Naive thymus-derived CD4-positive, alpha-beta T cell (primary cell): ENCODE data around the gene PPP1R1B. TPM values are rescaled to one million over a fixed set of nuclear protein-coding genes. Genes with fewer than 3 reads are reported as not detected.

Experiments used
- ATAC-seq: fragments of 150-1000 bp; cut with Tn5 transposase; 2 replicates; pipeline ENCODE4 v1.10.0; 2021; ENCODE audit warnings: mild to moderate bottlenecking, moderate library complexity
- CTCF ChIA-PET: fragments of 350-600 bp; sonication (Branson Sonifier 250); formaldehyde crosslinking; loops from one replicate; lab custom pipeline; 2021; ENCODE audit warnings: antibody characterized with exemption; lab: Charles Lee
- POLR2A ChIA-PET: fragments of 350-600 bp; sonication (Branson Sonifier 250); formaldehyde crosslinking; loops from one replicate; lab custom pipeline; 2021; ENCODE audit warnings: antibody characterized with exemption, inconsistent platforms; lab: Charles Lee
- DNase-seq, 9 donors: peaks; one replicate each; pipeline versions ENCODE4 v3.0.0 to v3.0.0-alpha.2; 2020 to 2022; ENCODE audit warnings: mixed read lengths in 1 of 9
- H3K27ac ChIP-seq: one replicate; pipeline ENCODE4 v1.7.0; 2013; ENCODE audit warnings: mild to moderate bottlenecking, low read depth, low read length, moderate library complexity
- H3K27me3 ChIP-seq, 2 donors: one replicate each; pipeline ENCODE4 v1.7.0; 2013; ENCODE audit warnings: low read length in 2 of 2, mild to moderate bottlenecking in 2 of 2, moderate library complexity in 2 of 2; ENCODE audit not compliant: control insufficient read depth in 2 of 2, insufficient read depth in 2 of 2
- H3K36me3 ChIP-seq, 3 experiments: 1 replicate in 2 of 3; 2 replicates in 1 of 3; pipeline ENCODE4 v1.7.0; 2013; ENCODE audit warnings: low read length in 3 of 3, mild to moderate bottlenecking in 3 of 3, moderate library complexity in 1 of 3; ENCODE audit not compliant: insufficient read depth in 3 of 3, control insufficient read depth in 2 of 3
- H3K4me1 ChIP-seq, 2 donors: one replicate each; pipeline ENCODE4 v1.7.0; 2013; ENCODE audit warnings: low read length in 2 of 2, mild to moderate bottlenecking in 2 of 2, moderate library complexity in 1 of 2; ENCODE audit not compliant: control insufficient read depth in 2 of 2, insufficient read depth in 2 of 2
- H3K4me3 ChIP-seq: 2 replicates; pipeline ENCODE4 v1.7.0; 2013; ENCODE audit warnings: mild to moderate bottlenecking, low read length
- H3K9me3 ChIP-seq, 3 experiments: 1 replicate in 2 of 3; 2 replicates in 1 of 3; pipeline ENCODE4 v1.7.0; 2013; ENCODE audit warnings: low read length in 3 of 3; ENCODE audit not compliant: control insufficient read depth in 2 of 3
- H3K27ac Mint-ChIP-seq, 9 donors: one replicate each; pipeline ENCODE4 v1.8.0; 2020 to 2022; ENCODE audit warnings: mixed read lengths in 9 of 9, mild to moderate bottlenecking in 8 of 9, moderate library complexity in 5 of 9, inconsistent platforms in 2 of 9
- H3K27me3 Mint-ChIP-seq, 5 donors: one replicate each; pipeline ENCODE4 v1.8.0; 2021 to 2022; ENCODE audit warnings: mixed read lengths in 5 of 5, mild to moderate bottlenecking in 1 of 5
- H3K36me3 Mint-ChIP-seq, 5 donors: one replicate each; pipeline ENCODE4 v1.8.0; 2020 to 2022; ENCODE audit warnings: mixed read lengths in 5 of 5, mild to moderate bottlenecking in 3 of 5, inconsistent platforms in 1 of 5
- H3K4me1 Mint-ChIP-seq, 7 donors: one replicate each; pipeline ENCODE4 v1.8.0; 2020 to 2022; ENCODE audit warnings: mixed read lengths in 7 of 7, mild to moderate bottlenecking in 3 of 7, inconsistent platforms in 1 of 7
- H3K4me3 Mint-ChIP-seq, 10 donors: one replicate each; pipeline ENCODE4 v1.8.0; 2020 to 2022; ENCODE audit warnings: mild to moderate bottlenecking in 10 of 10, mixed read lengths in 10 of 10, moderate library complexity in 6 of 10, inconsistent platforms in 2 of 10
- H3K9me3 Mint-ChIP-seq, 11 donors: one replicate each; pipeline ENCODE4 v1.8.0; 2020 to 2022; ENCODE audit warnings: mixed read lengths in 11 of 11, mild to moderate bottlenecking in 4 of 11, inconsistent platforms in 1 of 11, moderate library complexity in 1 of 11
- intact Hi-C, 2 donors: fragments of 100-400 bp; cut with micrococcal nuclease; formaldehyde crosslinking; loops; one replicate each; pipeline ENCODE4 v1.15.1; 2023
- polyA plus RNA-seq, 2 donors: library from polyadenylated mRNA; unstranded; fragments of 300-500 nt; fragmentation: Illumina TruSeq; gene quantifications; one replicate each; pipeline ENCODE4 v1.2.3, GENCODE V29; 2021
- total RNA-seq, 6 experiments: library from RNA in 5 of 6; stranded (reverse) in 5 of 6; gene quantifications; 1 replicate in 5 of 6; 2 replicates in 1 of 6; pipeline ENCODE4 v1.2.3 and lab custom pipeline; 2021 to 2026

The PPP1R1B gene
- total and polyA plus RNA-seq, 7 experiments from 2014 or later = not detected

DNA sequence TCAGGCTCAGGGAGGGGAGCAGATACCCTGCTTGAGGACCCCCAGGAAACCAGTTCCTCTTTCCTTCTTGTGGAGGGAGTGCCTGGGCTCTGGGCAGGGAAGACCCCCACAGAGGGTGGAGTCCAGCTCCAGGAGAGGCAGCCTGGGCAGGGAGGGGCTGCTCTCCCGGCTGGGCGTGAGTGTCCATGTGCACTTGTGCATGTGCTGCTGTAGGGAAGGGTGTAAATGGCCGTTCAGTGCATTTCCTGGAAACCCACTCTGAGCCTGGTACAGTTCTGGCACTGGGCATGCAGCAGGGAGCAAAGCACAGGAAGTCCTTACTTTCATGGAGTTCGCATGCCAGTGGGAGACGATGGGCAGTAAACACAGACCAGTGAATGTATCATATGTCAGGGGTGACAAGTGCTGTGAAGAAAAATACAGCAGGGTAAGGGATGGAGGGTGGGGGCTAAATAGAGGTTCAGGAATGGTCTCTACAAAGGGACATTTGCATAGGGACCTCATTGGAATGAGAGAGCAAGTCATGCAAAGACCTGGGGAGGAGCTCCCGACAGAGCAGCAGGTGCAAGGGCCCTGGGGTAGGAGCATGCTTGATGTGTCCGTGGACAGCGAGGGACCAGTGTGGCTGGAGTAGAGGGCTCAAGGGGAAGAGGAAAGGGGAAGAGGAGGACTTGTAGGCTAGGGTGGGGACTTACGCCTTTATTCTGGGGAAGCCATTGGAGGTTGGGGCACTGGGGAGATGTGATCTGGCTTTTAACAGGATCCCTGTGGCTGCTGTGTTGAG is 15.7 kb downstream of the PPP1R1B start:
- POLR2A ChIA-PET = no interaction called here
- H3K27ac Mint-ChIP-seq = peak overlapping the region in 8 of 9 donors; percentile 7 to 68 (median 36)
- H3K36me3 Mint-ChIP-seq = peaks cover 0 to 7% (median 0%) of the 10 kb centered on the region in 5 donors
- DNase-seq = no peak
- H3K9me3 ChIP-seq = no peaks in the 10 kb centered on the region
- peaks cover 0 to 13% (median 0%) of the 10 kb centered on the region in 3 experiments for H3K36me3 ChIP-seq
- H3K4me1 Mint-ChIP-seq = peaks cover 60 to 89% (median 77%) of the 10 kb centered on the region in 7 donors
- CTCF ChIA-PET = interaction anchor here (1.0 to 2.4 kb wide), 4 partner anchors 8 to 21 kb away, joined by 3 to 15 read pairs (median 4); no protein-coding TSS in a partner anchor
- H3K4me3 ChIP-seq = no peak overlapping the region
- no peaks in the 10 kb centered on the region for H3K27me3 ChIP-seq
- H3K27me3 Mint-ChIP-seq = no peaks in the 10 kb centered on the region
- ATAC-seq = no peak
- intact Hi-C loops = no loop called here
- H3K4me1 ChIP-seq = peaks cover 35 to 50% of the 10 kb centered on the region in 2 donors
- H3K27ac ChIP-seq = no peak overlapping the region
- peak overlapping the region in 3 of 10 donors; percentile 2 to 60 (median 53) for H3K4me3 Mint-ChIP-seq
- H3K9me3 Mint-ChIP-seq = no peaks in the 10 kb centered on the region

DNA sequence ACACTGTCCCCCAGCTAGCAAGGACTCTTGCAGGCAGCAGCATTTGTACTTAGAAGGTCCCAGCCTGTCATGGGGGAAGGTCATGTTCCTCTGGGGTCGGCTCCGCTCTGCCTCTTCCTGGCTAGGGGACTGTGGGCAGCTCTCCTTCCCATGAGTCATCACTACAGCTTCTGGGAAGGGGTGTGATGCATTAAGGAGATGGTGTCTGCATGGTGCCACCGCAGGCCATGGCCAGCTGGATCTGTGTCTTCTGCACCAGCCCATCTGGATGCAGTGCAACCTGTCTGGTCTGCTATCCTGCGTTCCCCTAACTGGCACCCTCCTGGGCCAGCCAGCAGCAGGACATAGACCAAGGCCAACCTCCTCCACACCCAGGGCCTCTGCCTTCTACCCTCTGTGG is 16.5 kb downstream of the PPP1R1B start:
- intact Hi-C loops = no loop called here
- Histone ChIP-seq H3K4me1 (peaks cover 29 to 46% of the 10 kb centered on the region in 2 donors), H3K9me3 (no peaks in the 10 kb centered on the region), H3K27ac (no peak overlapping the region), H3K36me3 (peaks cover 0 to 15% (median 0%) of the 10 kb centered on the region in 3 experiments), H3K4me3 (no peak overlapping the region), H3K27me3 (no peaks in the 10 kb centered on the region)
- Mint-ChIP-seq H3K4me3 (peak overlapping the region in 3 of 10 donors; percentile 2 to 13 (median 8)), H3K27me3 (no peaks in the 10 kb centered on the region), H3K4me1 (peaks cover 52 to 84% (median 69%) of the 10 kb centered on the region in 7 donors), H3K27ac (peak overlapping the region in 4 of 9 donors; percentile 19 to 55 (median 38)), H3K9me3 (no peaks in the 10 kb centered on the region), H3K36me3 (peaks cover 0 to 7% (median 0%) of the 10 kb centered on the region in 5 donors)
- POLR2A ChIA-PET = no interaction called here
- no peak for ATAC-seq
- CTCF ChIA-PET = interaction anchor here (0.6 to 1.5 kb wide), 4 partner anchors 9 to 22 kb away, joined by 3 to 5 read pairs (median 4); no protein-coding TSS in a partner anchor
- no peak for DNase-seq

DNA sequence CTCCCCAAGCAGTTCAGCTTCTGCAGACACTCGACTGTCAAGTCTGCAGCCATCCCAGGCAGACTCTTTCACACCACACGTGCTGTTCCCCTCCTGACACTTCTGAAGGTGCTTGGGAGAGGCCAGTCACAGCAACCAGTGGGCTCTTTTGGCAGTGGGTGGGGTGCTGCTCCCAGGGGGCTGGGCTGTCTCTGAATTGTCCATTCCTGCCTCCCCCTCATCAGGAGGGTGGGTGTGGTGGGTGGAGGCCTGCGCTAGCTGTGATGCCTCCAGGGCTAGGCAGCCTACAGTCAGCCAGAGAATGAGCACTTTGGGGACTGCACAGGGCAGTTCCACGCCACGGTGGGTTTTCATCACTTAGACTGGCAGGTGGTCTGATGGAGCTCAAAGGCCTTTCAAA is 20.5 kb downstream of the PPP1R1B start:
- no peaks in the 10 kb centered on the region for H3K27me3 ChIP-seq
- no peak for ATAC-seq
- POLR2A ChIA-PET = interaction anchor here (0.9 to 1.4 kb wide), 2 partner anchors 9 to 10 kb away, joined by 3 to 4 read pairs; no protein-coding TSS in a partner anchor
- H3K9me3 ChIP-seq = no peaks in the 10 kb centered on the region
- no peak overlapping the region for H3K4me3 ChIP-seq
- no peak overlapping the region for H3K27ac ChIP-seq
- Mint-ChIP-seq H3K27me3 (no peaks in the 10 kb centered on the region), H3K9me3 (no peaks in the 10 kb centered on the region), H3K27ac (peak overlapping the region in 3 of 9 donors; percentile 33 to 57 (median 41)), H3K4me3 (no peak overlapping the region), H3K4me1 (peaks cover 30 to 78% (median 60%) of the 10 kb centered on the region in 7 donors), H3K36me3 (peaks cover 0 to 12% (median 0%) of the 10 kb centered on the region in 5 donors)
- no peak for DNase-seq
- H3K4me1 ChIP-seq = peaks cover under 1 to 17% of the 10 kb centered on the region in 2 donors
- CTCF ChIA-PET = interaction anchor here (0.8 to 1.3 kb wide), 2 partner anchors 15 to 24 kb away, joined by 3 read pairs; no protein-coding TSS in a partner anchor
- intact Hi-C loops = no loop called here
- H3K36me3 ChIP-seq = peaks cover 0 to 20% (median 0%) of the 10 kb centered on the region in 3 experiments

DNA sequence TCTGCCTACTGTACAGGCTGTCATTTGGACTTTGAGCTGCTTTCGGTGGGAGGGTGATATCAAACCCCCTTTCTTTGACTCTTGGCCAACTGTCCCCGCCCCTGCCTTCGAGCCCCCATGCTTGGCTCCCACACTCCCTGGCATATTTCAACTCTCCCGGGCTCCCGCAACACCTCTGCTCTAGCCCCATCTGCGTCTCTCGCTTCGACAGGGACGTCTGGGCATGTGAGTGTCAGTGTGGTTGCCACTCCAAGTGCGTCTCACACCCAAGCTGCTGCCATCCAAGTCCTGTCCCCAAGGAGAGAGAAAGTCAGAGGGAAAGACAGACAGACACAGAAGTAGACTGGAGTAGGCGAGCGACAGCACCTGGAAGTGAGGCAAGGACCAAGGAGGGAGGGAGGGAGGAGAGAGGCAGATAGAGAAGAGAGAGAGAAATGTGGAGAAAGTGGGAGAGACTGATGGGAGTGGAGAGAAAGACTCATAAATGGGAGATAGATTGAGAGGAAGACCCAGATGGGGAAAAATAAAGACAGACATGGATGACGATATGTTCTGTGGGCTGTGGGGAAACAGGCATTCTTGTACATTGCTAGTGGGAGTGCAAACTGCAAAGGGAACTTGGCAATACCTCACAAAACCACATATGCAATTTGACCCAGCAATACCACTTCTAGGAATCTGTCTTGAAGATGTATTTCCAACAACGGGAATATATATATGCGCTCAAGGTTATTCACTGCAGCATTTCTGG is 22.0 kb downstream of the PPP1R1B start:
- no peaks in the 10 kb centered on the region for H3K27me3 ChIP-seq
- no peaks in the 10 kb centered on the region for H3K27me3 Mint-ChIP-seq
- peaks cover 4 to 5% of the 10 kb centered on the region in 2 donors for H3K4me1 ChIP-seq
- H3K4me3 ChIP-seq = no peak overlapping the region
- no peaks in the 10 kb centered on the region for H3K9me3 Mint-ChIP-seq
- H3K36me3 Mint-ChIP-seq = peaks cover 0 to 12% (median 0%) of the 10 kb centered on the region in 5 donors
- ATAC-seq = no peak
- POLR2A ChIA-PET = interaction anchor here (0.7 to 1.4 kb wide), 3 partner anchors 9 to 277 kb away, joined by 3 read pairs; no protein-coding TSS in a partner anchor
- H3K4me3 Mint-ChIP-seq = no peak overlapping the region
- intact Hi-C loops = no loop called here
- no peaks in the 10 kb centered on the region for H3K9me3 ChIP-seq
- H3K27ac ChIP-seq = no peak overlapping the region
- CTCF ChIA-PET = interaction anchor here (1.3 to 1.5 kb wide), 2 partner anchors 14 to 17 kb away, joined by 3 to 4 read pairs; no protein-coding TSS in a partner anchor
- peak overlapping the region in 7 of 9 donors; percentile 9 to 70 (median 49) for H3K27ac Mint-ChIP-seq
- H3K4me1 Mint-ChIP-seq = peaks cover 21 to 74% (median 57%) of the 10 kb centered on the region in 7 donors
- peaks cover 0 to 24% (median 0%) of the 10 kb centered on the region in 3 experiments for H3K36me3 ChIP-seq
- DNase-seq = no peak

DNA sequence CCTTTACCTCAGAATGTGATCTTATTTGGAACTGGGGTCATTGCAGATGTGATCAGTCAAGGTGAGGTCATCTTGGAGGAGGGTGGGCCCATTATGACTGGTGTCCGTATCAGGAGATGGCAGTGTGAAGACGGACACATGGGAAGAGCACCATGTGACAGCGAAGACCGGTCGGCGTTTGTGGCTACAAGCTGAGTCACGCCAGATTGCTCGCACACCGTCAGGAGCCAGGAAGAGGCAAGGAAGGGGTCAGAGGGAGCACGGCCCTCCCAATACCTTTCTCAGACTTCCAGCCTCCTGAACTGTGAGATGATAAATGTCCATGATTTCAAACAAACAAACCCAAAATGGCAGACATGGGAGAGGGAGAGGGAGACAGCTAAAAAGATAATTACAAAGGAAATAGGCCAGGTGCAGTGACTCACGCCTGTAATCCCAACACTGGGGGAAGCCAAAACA is 23.4 kb downstream of the PPP1R1B start:
- H3K27ac Mint-ChIP-seq = peak overlapping the region in 8 of 9 donors; percentile 39 to 89 (median 72)
- POLR2A ChIA-PET = interaction anchor here (1.1 kb wide), 1 partner anchor 8 kb away, joined by 3 read pairs; no protein-coding TSS in a partner anchor
- DNase-seq (no peak), ATAC-seq (no peak)
- Histone ChIP-seq H3K4me1 (peaks cover 4 to 10% of the 10 kb centered on the region in 2 donors), H3K27ac (no peak overlapping the region), H3K27me3 (no peaks in the 10 kb centered on the region), H3K36me3 (peaks cover 0 to 27% (median 0%) of the 10 kb centered on the region in 3 experiments), H3K4me3 (no peak overlapping the region), H3K9me3 (no peaks in the 10 kb centered on the region)
- no peaks in the 10 kb centered on the region for H3K9me3 Mint-ChIP-seq
- H3K4me3 Mint-ChIP-seq = no peak overlapping the region
- H3K4me1 Mint-ChIP-seq = peaks cover 23 to 72% (median 55%) of the 10 kb centered on the region in 7 donors
- peaks cover 0 to 12% (median 0%) of the 10 kb centered on the region in 5 donors for H3K36me3 Mint-ChIP-seq
- CTCF ChIA-PET = interaction anchor here (1.2 kb wide), 3 partner anchors 11 to 28 kb away, joined by 3 to 4 read pairs (median 4); no protein-coding TSS in a partner anchor
- intact Hi-C loops = no loop called here
- no peaks in the 10 kb centered on the region for H3K27me3 Mint-ChIP-seq
